PFSK-1 (cell line): ENCODE results near the gene TTC21A.

Experiments
- POLR2AphosphoS5 ChIP-seq: IDR thresholded peaks from 2 replicates; pipeline ENCODE4 v1.6.1; 2012; ENCODE audit warnings: low read depth, mild to moderate bottlenecking, control low read depth, low read length, moderate library complexity
- TAF1 ChIP-seq: IDR thresholded peaks from 2 replicates; pipeline ENCODE4 v1.6.1; 2012; ENCODE audit warnings: low read length, control low read depth, borderline replicate concordance; ENCODE audit not compliant: insufficient read depth
- TF ChIP-seq, protein P1 (sequence below), 2 experiments: IDR thresholded peaks; 2 replicates each; pipeline versions ENCODE4 v1.6.1 to v1.8.0; 2011 to 2012; ENCODE audit warnings: low read depth in 2 of 2, low read length in 2 of 2, control low read depth in 1 of 2, inconsistent platforms in 1 of 2, mild to moderate bottlenecking in 1 of 2, moderate library complexity in 1 of 2; ENCODE audit not compliant: insufficient read depth in 1 of 2

DNA sequence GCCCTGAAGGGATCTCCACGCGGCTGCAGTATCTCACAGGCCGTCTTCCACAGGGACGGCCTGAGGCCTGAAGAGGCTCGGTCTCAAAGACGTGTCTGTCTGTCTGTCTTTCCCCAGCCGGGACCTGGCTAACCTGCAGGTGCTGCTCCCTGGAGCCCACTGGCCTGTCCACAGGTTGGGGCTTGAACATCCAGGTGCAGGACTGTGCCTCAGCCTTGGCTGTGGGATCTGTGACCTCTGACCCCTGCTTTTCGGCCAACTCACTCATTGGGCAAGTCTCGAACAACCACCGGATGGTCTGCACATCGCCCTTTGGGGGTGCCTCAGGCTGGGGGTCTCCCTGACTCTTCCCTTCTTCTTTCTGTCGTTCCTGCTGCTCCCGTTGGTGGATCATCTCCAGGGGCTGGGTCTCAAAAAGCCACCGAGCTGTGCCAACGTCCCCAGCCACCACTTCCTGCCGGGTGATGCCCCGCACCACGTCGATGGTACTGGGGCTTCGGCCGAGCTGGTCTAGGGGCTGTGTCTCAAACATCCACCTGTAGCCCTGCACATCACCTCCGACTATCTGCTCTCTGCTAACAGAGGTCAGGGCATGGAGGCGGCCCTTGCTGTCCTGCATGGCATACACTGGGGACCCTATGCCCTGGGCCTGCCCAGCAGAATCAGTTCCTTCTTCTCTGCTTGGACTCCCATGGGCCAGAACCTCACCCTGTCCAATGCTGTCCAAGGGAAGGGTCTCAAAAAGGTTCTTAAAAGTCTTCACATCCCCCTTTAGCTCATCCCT, 80.1 kb downstream of the TTC21A start:
- TF ChIP-seq, protein P1, sequence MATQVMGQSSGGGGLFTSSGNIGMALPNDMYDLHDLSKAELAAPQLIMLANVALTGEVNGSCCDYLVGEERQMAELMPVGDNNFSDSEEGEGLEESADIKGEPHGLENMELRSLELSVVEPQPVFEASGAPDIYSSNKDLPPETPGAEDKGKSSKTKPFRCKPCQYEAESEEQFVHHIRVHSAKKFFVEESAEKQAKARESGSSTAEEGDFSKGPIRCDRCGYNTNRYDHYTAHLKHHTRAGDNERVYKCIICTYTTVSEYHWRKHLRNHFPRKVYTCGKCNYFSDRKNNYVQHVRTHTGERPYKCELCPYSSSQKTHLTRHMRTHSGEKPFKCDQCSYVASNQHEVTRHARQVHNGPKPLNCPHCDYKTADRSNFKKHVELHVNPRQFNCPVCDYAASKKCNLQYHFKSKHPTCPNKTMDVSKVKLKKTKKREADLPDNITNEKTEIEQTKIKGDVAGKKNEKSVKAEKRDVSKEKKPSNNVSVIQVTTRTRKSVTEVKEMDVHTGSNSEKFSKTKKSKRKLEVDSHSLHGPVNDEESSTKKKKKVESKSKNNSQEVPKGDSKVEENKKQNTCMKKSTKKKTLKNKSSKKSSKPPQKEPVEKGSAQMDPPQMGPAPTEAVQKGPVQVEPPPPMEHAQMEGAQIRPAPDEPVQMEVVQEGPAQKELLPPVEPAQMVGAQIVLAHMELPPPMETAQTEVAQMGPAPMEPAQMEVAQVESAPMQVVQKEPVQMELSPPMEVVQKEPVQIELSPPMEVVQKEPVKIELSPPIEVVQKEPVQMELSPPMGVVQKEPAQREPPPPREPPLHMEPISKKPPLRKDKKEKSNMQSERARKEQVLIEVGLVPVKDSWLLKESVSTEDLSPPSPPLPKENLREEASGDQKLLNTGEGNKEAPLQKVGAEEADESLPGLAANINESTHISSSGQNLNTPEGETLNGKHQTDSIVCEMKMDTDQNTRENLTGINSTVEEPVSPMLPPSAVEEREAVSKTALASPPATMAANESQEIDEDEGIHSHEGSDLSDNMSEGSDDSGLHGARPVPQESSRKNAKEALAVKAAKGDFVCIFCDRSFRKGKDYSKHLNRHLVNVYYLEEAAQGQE (IDR thresholded peaks at IDR 0.05; ENCODE audit: insufficient read depth in 1 of 2, low read depth in 2 of 2, low read length in 2 of 2) = no peak
- TF ChIP-seq POLR2AphosphoS5 = no peak
- no peak for TF ChIP-seq TAF1
